ENCODE measurements around the gene RC3H1. TPM values are rescaled to one million over a fixed set of nuclear protein-coding genes. Genes with fewer than 3 reads are reported as not detected.

RC3H1 gene
- total and polyA plus RNA-seq, 2 experiments from 2014 or later, result 6.8 to 24.5 TPM

- TF ChIP-seq, protein P1, sequence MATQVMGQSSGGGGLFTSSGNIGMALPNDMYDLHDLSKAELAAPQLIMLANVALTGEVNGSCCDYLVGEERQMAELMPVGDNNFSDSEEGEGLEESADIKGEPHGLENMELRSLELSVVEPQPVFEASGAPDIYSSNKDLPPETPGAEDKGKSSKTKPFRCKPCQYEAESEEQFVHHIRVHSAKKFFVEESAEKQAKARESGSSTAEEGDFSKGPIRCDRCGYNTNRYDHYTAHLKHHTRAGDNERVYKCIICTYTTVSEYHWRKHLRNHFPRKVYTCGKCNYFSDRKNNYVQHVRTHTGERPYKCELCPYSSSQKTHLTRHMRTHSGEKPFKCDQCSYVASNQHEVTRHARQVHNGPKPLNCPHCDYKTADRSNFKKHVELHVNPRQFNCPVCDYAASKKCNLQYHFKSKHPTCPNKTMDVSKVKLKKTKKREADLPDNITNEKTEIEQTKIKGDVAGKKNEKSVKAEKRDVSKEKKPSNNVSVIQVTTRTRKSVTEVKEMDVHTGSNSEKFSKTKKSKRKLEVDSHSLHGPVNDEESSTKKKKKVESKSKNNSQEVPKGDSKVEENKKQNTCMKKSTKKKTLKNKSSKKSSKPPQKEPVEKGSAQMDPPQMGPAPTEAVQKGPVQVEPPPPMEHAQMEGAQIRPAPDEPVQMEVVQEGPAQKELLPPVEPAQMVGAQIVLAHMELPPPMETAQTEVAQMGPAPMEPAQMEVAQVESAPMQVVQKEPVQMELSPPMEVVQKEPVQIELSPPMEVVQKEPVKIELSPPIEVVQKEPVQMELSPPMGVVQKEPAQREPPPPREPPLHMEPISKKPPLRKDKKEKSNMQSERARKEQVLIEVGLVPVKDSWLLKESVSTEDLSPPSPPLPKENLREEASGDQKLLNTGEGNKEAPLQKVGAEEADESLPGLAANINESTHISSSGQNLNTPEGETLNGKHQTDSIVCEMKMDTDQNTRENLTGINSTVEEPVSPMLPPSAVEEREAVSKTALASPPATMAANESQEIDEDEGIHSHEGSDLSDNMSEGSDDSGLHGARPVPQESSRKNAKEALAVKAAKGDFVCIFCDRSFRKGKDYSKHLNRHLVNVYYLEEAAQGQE (IDR thresholded peaks at IDR 0.05; ENCODE audit: unreplicated experiment), result no peak
- TF ChIP-seq, protein P2, sequence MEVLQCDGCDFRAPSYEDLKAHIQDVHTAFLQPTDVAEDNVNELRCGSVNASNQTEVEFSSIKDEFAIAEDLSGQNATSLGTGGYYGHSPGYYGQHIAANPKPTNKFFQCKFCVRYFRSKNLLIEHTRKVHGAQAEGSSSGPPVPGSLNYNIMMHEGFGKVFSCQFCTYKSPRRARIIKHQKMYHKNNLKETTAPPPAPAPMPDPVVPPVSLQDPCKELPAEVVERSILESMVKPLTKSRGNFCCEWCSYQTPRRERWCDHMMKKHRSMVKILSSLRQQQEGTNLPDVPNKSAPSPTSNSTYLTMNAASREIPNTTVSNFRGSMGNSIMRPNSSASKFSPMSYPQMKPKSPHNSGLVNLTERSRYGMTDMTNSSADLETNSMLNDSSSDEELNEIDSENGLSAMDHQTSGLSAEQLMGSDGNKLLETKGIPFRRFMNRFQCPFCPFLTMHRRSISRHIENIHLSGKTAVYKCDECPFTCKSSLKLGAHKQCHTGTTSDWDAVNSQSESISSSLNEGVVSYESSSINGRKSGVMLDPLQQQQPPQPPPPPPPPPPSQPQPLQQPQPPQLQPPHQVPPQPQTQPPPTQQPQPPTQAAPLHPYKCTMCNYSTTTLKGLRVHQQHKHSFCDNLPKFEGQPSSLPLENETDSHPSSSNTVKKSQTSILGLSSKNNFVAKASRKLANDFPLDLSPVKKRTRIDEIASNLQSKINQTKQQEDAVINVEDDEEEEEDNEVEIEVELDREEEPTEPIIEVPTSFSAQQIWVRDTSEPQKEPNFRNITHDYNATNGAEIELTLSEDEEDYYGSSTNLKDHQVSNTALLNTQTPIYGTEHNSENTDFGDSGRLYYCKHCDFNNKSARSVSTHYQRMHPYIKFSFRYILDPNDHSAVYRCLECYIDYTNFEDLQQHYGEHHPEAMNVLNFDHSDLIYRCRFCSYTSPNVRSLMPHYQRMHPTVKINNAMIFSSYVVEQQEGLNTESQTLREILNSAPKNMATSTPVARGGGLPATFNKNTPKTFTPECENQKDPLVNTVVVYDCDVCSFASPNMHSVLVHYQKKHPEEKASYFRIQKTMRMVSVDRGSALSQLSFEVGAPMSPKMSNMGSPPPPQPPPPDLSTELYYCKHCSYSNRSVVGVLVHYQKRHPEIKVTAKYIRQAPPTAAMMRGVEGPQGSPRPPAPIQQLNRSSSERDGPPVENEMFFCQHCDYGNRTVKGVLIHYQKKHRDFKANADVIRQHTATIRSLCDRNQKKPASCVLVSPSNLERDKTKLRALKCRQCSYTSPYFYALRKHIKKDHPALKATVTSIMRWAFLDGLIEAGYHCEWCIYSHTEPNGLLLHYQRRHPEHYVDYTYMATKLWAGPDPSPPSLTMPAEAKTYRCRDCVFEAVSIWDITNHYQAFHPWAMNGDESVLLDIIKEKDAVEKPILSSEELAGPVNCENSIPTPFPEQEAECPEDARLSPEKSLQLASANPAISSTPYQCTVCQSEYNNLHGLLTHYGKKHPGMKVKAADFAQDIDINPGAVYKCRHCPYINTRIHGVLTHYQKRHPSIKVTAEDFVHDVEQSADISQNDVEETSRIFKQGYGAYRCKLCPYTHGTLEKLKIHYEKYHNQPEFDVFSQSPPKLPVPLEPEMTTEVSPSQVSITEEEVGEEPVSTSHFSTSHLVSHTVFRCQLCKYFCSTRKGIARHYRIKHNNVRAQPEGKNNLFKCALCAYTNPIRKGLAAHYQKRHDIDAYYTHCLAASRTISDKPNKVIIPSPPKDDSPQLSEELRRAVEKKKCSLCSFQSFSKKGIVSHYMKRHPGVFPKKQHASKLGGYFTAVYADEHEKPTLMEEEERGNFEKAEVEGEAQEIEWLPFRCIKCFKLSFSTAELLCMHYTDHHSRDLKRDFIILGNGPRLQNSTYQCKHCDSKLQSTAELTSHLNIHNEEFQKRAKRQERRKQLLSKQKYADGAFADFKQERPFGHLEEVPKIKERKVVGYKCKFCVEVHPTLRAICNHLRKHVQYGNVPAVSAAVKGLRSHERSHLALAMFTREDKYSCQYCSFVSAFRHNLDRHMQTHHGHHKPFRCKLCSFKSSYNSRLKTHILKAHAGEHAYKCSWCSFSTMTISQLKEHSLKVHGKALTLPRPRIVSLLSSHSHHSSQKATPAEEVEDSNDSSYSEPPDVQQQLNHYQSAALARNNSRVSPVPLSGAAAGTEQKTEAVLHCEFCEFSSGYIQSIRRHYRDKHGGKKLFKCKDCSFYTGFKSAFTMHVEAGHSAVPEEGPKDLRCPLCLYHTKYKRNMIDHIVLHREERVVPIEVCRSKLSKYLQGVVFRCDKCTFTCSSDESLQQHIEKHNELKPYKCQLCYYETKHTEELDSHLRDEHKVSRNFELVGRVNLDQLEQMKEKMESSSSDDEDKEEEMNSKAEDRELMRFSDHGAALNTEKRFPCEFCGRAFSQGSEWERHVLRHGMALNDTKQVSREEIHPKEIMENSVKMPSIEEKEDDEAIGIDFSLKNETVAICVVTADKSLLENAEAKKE (CRISPR knock-in tag; IDR thresholded peaks at IDR 0.05), result no peak
- TF ChIP-seq POLR2AphosphoS5 (IDR thresholded peaks at IDR 0.05; ENCODE audit: low read depth), result no peak
- TF ChIP-seq ZNF114 (CRISPR knock-in tag; IDR thresholded peaks at IDR 0.05), result no peak
- no peak for TF ChIP-seq CREB1 (CRISPR knock-in tag; IDR thresholded peaks at IDR 0.05; ENCODE audit: low read depth)
- no peak for TF ChIP-seq JUNB (IDR thresholded peaks at IDR 0.05; ENCODE audit: unreplicated experiment)
Measured at GRCh38 chr1:173916667-173917066, 105.5 kb downstream of the RC3H1 start (continued).

DNA sequence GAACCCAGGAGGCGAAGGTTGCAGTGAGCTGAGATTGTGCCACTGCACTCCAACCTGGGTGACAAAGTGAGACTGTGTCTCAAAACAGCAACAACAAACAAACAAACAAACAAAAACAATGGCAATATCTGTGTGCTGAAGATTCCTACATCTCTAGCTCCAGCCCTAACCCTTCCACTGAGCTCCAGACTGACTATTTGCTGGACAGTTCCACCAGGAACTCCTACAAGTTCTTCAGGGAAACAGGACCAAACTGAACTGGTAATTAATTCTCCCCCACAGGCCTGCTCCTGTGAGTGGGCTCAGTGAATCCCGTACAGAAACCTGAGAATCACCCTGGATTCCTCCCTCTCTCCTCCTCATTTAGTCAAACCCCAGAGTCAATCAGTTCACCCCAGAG lies 106.6 kb downstream of the RC3H1 start:
- ATAC-seq, result no peak
- TF ChIP-seq, protein P2 (CRISPR knock-in tag; IDR thresholded peaks at IDR 0.05), result no peak

More for the DNA sequence above, 106.6 kb downstream of the RC3H1 start:
- Histone ChIP-seq H3K4me1 (ENCODE audit: insufficient read depth) (no peaks in the 10 kb centered on the region), H4K20me1 (replicated peaks; ENCODE audit: insufficient read depth) (no peaks in the 10 kb centered on the region), H3K27ac (ENCODE audit: low read depth) (no peak overlapping the region), H3F3A (replicated peaks; ENCODE audit: low read depth) (no peaks in the 10 kb centered on the region), H3K4me3 (no peak overlapping the region), H3K79me2 (replicated peaks; ENCODE audit: insufficient read depth) (no peaks in the 10 kb centered on the region), H3K4me2 (no peak overlapping the region), H2AFZ (no peak overlapping the region), H3K36me3 (ENCODE audit: insufficient read depth) (no peaks in the 10 kb centered on the region), H3K9me2 (ENCODE audit: insufficient read depth) (peaks cover 15% of the 10 kb centered on the region; the same call in 1 of the 2 replicates), H3K27me3 (ENCODE audit: insufficient read depth) (no peaks in the 10 kb centered on the region)
- no peak overlapping the region for H3K27ac Mint-ChIP-seq
- H3K27me3 Mint-ChIP-seq (ENCODE audit: insufficient read depth, low read depth, poor library complexity), result peaks cover 2% of the 10 kb centered on the region
- no peaks in the 10 kb centered on the region; the same call in 2 of the 3 replicates for H3K4me1 Mint-ChIP-seq
- no peak overlapping the region for H3K4me3 Mint-ChIP-seq
- no peak for DNase-seq (ENCODE audit: low spot score)
- H3K36me3 Mint-ChIP-seq (ENCODE audit: low read depth), result no peaks in the 10 kb centered on the region
- no peaks in the 10 kb centered on the region for H3K9me3 Mint-ChIP-seq

All from GM23338 (cell line).